GM18517 (cell line): Measurements from ENCODE around the gene CDH13.

Source experiments
- ATAC-seq: cut with Tn5 transposase; IDR thresholded peaks from one replicate; pipeline ENCODE4 v1.9.1; 2021; ENCODE audit warnings: mild to moderate bottlenecking, moderate library complexity; ENCODE audit not compliant: unreplicated experiment

CDH13 gene

DNA sequence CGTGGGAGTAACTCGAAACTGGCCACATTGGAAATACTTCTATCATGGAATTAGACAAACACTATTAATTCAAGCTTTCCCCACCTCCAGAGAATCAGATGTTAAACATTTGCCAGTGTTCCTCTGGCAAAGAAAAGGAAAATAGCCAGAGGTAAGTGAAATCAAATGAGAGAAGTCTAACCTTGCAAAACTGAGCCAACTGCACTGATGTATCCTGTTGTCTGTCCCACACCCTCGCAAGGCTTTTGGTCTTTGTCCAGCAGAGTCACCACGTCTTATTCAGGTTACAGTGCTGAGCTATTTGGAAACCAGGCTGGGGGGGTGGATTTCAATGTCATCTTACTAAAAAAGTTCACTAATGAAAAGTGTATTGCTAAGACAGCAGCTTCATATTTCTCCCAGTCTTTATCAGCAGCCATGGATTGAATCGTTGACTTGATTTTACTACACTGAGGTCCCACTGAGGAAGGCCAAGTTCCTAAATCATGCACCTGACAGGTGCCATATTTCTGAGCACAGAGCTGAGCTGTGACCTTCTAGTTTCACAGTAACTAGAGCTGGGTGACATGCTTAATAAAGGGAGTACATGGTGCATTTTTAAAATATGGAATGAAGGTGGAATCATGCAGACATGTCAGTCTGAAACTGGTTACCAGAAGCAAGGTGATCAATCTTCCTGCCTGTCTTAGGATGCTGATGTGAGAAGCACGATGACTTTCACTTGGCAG is 1095.9 kb downstream of the CDH13 start:
- no peak for ATAC-seq

DNA sequence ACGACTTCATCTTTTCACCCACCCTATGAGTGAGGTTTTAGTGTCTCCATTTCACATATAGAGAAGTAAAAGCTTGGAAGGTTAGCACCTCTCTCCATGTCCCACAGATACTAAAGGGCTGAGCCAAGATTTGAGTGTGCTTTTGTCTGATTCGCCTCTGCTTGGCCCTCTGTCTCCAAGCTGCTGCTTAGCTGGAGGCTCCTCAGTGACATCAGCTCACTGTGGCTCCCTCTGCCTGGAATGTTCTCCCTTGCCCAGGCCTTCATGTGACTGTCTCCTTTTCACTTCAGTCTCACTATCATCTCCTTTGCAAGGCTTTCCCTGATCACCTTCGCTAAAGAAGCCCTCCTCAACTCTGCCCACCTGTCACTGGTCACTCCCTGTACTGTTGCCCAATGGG is 1096.5 kb downstream of the CDH13 start:
- no peak for ATAC-seq

DNA sequence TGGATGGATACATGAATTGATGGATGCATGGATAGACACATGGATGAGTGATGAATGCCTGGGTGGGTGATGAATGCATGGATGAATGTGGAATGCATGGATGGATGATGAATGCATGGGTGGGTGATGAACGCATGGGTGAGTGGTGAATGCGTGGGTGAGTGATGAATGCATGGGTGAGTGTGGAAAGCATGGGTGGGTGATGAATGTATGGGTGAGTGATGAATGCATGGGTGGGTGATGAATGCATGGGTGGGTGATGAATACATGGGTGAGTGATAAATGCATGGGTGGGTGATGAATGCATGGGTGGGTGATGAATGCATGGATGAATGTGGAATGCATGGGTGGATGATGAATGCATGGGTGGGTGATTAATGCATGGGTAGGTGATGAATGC is 1097.1 kb downstream of the CDH13 start:
- ATAC-seq, result no peak

- no peak for ATAC-seq
These were observed 1097.8 kb downstream of the CDH13 start for GRCh38 chr16:83724585-83724984.

- ATAC-seq, result no peak
These were observed 1098.5 kb downstream of the CDH13 start for GRCh38 chr16:83725313-83725712.

DNA sequence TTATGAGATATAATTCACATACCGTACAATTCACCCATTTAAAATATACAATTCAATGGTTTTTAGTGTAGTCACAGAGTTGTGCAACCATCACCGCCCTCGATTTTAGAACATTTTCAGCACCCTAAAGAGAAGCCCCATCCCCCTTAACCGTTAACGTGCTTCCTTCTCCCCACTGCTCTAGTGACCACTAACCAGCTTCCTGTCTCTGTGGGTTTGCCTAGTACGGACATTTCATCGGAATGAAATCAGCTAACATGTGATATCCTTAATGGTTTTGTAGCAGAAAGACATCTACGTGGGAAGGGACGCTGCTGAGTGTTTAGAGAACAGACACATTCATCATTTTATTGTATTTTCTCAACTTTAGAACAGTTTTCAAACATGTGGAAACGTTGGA is 1100.2 kb downstream of the CDH13 start:
- no peak for ATAC-seq

DNA sequence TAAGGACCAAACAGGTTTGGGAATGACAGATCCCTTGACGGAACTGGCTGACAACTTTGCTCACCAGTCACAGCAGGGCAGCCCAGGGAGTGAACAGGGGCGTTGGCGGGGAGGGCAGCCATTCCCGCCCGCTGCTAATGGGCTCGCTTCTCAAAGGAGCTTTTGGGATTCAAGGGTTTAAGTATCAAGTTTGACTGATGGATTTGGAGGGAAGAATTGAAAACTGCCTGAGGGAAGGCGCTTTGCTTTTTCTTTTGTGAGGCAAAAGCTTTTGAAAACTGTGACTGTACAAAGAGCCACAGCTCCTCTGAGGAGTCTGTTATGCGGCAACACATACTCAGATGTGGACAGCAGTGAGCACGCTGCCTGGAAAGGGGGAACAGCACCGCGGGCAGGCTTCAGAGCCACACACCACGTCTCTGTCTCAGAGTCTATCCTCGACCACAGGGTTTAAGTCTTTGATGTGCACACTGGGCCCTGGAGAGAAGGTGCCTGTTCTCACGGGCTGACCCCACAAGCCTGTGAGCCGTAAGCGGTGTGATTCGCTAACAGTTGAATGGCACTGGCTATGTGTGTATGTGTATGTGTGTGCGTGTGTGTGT is 1101.1 kb downstream of the CDH13 start:
- no peak for ATAC-seq

- no peak for ATAC-seq
These were observed 1101.7 kb downstream of the CDH13 start for GRCh38 chr16:83728492-83728891.

DNA sequence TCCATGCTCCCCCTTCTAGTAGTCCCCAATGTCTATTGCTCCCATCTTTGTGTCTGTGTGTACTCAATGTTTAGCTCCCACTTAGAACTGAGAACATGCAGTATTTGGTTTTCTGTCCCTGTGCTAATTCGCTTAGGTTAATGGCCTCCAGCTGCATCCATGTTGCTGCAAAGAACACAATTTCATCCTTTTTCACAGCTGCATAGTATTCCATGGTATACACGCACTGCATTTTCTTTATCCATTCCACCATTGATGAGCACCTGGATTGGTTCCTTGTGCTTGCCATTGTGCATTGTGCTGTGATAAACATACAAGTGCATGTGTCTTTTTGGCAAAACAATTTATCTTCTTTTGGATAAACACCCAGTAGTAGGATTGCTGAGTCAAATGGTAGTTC is 1104.0 kb downstream of the CDH13 start:
- no peak for ATAC-seq

DNA sequence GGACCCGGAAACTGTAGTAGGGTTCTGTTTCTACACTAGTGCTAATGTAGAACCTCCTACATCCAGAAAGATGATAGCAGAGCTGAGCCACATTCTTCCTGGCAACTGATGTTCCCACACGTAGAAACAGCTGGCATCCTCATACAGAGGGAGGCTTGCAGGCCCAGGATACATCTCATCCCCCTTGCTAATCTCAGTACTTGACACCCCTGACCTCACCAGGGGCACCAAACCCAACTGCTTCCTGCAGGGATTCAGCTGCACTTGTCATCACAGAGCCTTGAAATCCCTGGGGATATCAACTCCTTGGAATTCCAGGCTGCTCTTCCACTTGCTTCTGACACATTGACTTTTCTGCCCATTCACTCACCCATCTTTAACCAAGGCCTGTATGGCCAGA is 1105.8 kb downstream of the CDH13 start:
- ATAC-seq, result no peak

DNA sequence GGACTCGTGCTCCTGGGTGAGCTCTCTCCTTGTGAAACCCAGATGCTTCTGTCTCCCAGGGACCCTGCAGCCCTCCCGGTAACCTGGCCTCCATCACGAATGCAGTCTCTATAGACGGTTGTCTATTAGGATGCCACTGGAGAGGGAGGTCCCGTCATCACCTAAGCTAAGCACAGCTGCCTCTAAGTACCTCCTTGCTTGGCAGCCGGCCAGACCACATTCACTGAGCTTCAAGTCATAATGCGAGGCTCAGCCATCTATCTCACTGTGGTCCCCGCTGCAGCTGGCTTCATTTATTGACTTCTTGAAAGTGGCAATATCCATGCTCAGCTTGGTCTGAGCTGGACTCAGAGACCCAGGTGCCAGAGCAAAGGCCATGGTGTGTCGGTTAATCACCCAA is 1106.5 kb downstream of the CDH13 start:
- no peak for ATAC-seq

- no peak for ATAC-seq
These were observed 1107.4 kb downstream of the CDH13 start for GRCh38 chr16:83734136-83734535.

- ATAC-seq, result no peak
These were observed 1111.1 kb downstream of the CDH13 start for GRCh38 chr16:83737729-83738354.

- ATAC-seq, result no peak
These were observed 1112.2 kb downstream of the CDH13 start for GRCh38 chr16:83738923-83739503.

- no peak for ATAC-seq
These were observed 1115.5 kb downstream of the CDH13 start for GRCh38 chr16:83742124-83742899.

DNA sequence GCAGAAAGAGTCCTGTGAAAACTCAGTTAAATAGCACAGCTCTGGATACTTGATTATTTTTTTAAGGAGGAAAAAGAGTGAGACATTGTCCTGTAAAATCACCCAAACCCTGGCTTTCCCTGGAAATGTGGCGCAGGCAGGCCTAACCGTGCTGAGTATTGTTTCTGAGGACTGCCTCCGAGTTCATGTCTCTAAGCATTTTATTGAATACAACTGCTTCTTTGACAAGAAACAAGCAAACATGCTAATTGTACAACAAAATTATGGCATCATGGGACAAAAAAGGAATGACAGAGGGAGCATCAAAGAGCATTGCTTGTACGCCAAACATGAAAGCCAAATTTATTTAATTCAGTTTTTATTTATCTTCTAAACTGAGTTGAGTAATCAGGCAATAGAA is 1116.5 kb downstream of the CDH13 start:
- ATAC-seq, result no peak

DNA sequence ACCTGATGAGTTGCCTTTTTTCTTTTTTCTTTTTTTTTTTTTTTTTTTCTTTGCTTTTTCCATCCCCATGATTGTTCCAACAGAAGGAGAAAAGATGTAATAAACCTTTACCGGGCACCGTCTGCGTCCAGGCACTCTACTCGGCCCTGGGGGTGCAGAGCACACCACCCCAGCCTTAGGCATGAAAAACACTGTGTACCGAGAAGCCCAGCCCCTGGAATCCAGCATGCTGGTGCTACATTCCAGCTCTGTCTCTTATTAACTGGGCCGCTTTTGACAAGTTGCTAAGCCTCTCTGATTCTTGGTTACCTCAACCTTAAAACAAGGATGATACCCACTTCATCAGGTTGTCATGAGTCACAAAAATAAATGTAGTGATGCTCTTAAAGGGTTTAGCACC is 1117.0 kb downstream of the CDH13 start:
- ATAC-seq, result no peak

DNA sequence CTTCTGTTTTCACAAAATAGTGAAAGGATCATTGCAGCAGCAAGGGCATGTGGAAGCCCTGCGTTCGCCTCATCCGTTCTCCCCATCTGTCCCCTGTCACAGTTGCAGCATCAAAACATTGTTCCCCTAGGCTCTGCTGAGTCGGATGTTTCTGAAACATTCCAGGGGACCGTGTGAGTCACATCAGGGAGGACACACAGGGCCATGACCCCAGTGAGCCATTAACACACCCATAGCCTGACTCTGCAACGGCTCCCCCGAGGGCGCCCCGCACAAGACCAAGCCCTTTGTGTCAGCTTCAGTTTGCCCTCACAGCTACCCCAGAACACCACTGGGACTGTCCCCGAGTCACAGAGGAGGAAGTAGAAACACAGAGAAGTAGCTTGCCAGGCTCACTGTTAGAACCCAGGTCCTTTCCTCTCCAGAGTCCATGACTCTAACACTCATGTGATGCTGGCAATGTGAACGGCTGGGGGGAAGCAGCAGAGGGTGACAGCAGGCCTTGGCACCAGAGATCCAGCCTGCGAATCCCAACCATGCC is 1117.7 kb downstream of the CDH13 start:
- no peak for ATAC-seq

- ATAC-seq, result no peak
These were observed 1119.8 kb downstream of the CDH13 start for GRCh38 chr16:83746611-83747010.

- ATAC-seq, result no peak
These were observed 1121.2 kb downstream of the CDH13 start for GRCh38 chr16:83747936-83748335.

DNA sequence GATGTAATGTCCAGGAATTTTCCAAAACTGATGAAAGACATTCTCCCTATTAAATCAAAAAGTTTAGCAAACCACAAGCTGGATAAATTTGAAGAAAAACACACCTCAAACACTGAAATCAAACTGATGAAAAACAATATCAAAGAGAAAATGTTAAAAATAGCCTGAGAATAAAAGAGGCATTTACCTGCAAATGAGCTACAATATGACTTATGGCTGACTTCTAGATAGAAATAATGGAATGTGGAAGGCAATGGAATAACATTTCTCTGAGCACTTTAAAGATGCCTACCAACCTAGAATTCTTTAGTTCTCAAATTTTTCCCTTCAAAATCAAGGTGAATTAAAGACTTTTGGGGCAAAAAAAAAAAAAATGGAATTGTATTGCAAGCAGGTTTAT is 1128.6 kb downstream of the CDH13 start:
- no peak for ATAC-seq
